ENCODE results near the gene TLX3.
"Not testable (repeated sequence)": the region's sequence is repeated elsewhere in the genome, so short reads cannot be mapped to it uniquely, and the experiment has no call there.

TLX3 gene

GRCh38 chr5:171330021-171330420 is 21.0 kb downstream of the TLX3 start:
- no peak for DNase-seq

GRCh38 chr5:171335616-171336015 is 26.6 kb downstream of the TLX3 start:
- DNase-seq, result no peak

GRCh38 chr5:171336521-171337209 is 27.6 kb downstream of the TLX3 start:
- peak; percentile 31 to 33 for DNase-seq

- no peak for DNase-seq
These were observed 28.1 kb downstream of the TLX3 start for GRCh38 chr5:171337210-171337569.

GRCh38 chr5:171340042-171340441 is 31.0 kb downstream of the TLX3 start:
- DNase-seq, result no peak

- DNase-seq, result no peak
These were observed 31.4 kb downstream of the TLX3 start for GRCh38 chr5:171340491-171340890.

GRCh38 chr5:171342362-171343111 is 33.5 kb downstream of the TLX3 start:
- DNase-seq, result peak; percentile 21 to 38

- DNase-seq, result no peak
These were observed 36.0 kb downstream of the TLX3 start for GRCh38 chr5:171344936-171345608.

- no peak for DNase-seq
These were observed 42.6 kb downstream of the TLX3 start for GRCh38 chr5:171351536-171352073.

GRCh38 chr5:171355302-171355724 is 46.3 kb downstream of the TLX3 start:
- peak; percentile 28 to 45 for DNase-seq

GRCh38 chr5:171357843-171358242 is 48.8 kb downstream of the TLX3 start:
- no peak for DNase-seq

- not testable (repeated sequence) for DNase-seq
These were observed 52.1 kb downstream of the TLX3 start for GRCh38 chr5:171361151-171361550.
